ENCODE measurements around the gene ACSBG1.

The ACSBG1 gene

GRCh38 chr15:78171864-78172472, 62.4 kb downstream of the ACSBG1 start:
- in situ Hi-C loops (cut with HindIII; ENCODE audit: low sequenced_read_pairs) = no loop called here
- DNase-seq (ENCODE audit: low read depth, low spot score) = no peak
- no peak for TF ChIP-seq CTCF (IDR thresholded peaks at IDR 0.05; ENCODE audit: low read depth, low read length)
- no peak overlapping the region for H3K4me3 ChIP-seq (ENCODE audit: low read depth, low read length)

GRCh38 chr15:78170848-78171773, 63.3 kb downstream of the ACSBG1 start:
- in situ Hi-C loops (cut with HindIII; ENCODE audit: low sequenced_read_pairs) = no loop called here
- no peak for TF ChIP-seq CTCF (IDR thresholded peaks at IDR 0.05; ENCODE audit: low read depth, low read length)
- no peak for DNase-seq (ENCODE audit: low read depth, low spot score)
- H3K4me3 ChIP-seq (ENCODE audit: low read depth, low read length) = no peak overlapping the region

GRCh38 chr15:78168608-78169007, 65.8 kb downstream of the ACSBG1 start:
- in situ Hi-C loops (cut with HindIII; ENCODE audit: low sequenced_read_pairs) = no loop called here
- no peak for DNase-seq (ENCODE audit: low read depth, low spot score)
- TF ChIP-seq CTCF (IDR thresholded peaks at IDR 0.05; ENCODE audit: low read depth, low read length) = no peak
- no peak overlapping the region for H3K4me3 ChIP-seq (ENCODE audit: low read depth, low read length)

GRCh38 chr15:78167227-78167888, 67.0 kb downstream of the ACSBG1 start:
- DNase-seq (ENCODE audit: low read depth, low spot score) = no peak
- in situ Hi-C loops (cut with HindIII; ENCODE audit: low sequenced_read_pairs) = no loop called here

GRCh38 chr15:78164010-78164409, 70.4 kb downstream of the ACSBG1 start:
- H3K4me3 ChIP-seq (ENCODE audit: low read depth, low read length) = no peak overlapping the region
- in situ Hi-C loops (cut with HindIII; ENCODE audit: low sequenced_read_pairs) = no loop called here
- no peak for TF ChIP-seq CTCF (IDR thresholded peaks at IDR 0.05; ENCODE audit: low read depth, low read length)
- no peak for DNase-seq (ENCODE audit: low read depth, low spot score)

More at GRCh38 chr15:78167227-78167888, 67.0 kb downstream of the ACSBG1 start:
- no peak for TF ChIP-seq CTCF (IDR thresholded peaks at IDR 0.05; ENCODE audit: low read depth, low read length)
- H3K4me3 ChIP-seq (ENCODE audit: low read depth, low read length) = no peak overlapping the region

- in situ Hi-C loops (cut with HindIII; ENCODE audit: low sequenced_read_pairs) = no loop called here
- TF ChIP-seq CTCF (IDR thresholded peaks at IDR 0.05; ENCODE audit: low read depth, low read length) = no peak
- no peak for DNase-seq (ENCODE audit: low read depth, low spot score)
- no peak overlapping the region for H3K4me3 ChIP-seq (ENCODE audit: low read depth, low read length)
Measured at GRCh38 chr15:78162038-78162437, 72.3 kb downstream of the ACSBG1 start.
